ENCODE measurements around the gene PAQR3.

GRCh38 chr4:78937837-78938236, 1.4 kb downstream of the PAQR3 start:
- TF ChIP-seq CTCF (IDR thresholded peaks at IDR 0.05 in 8 of 11, conservative IDR thresholded peaks at IDR 0.05 in 3 of 11) (no peak), POLR2AphosphoS5 (IDR thresholded peaks at IDR 0.05) (no peak), POLR2A (IDR thresholded peaks at IDR 0.05) (no peak)
